Uterus (tissue), 4 donors: ENCODE data around the gene GNG8. TPM values are rescaled to one million over a fixed set of nuclear protein-coding genes. Genes with fewer than 3 reads are reported as not detected.
A peak's percentile ranks its signal among the peaks of the same experiment; 100 is the strongest.

Experiments
- DNase-seq, 2 donors: peaks; one replicate each; pipeline ENCODE4 v3.0.0-alpha.2; 2019 to 2020
- H3K27ac ChIP-seq, 2 donors: fragments of 200-600 bp; sonication (generic); 1 replicate in 1 of 2; 2 replicates in 1 of 2; pipeline ENCODE4 v1.5.1; 2016 to 2018
- H3K27me3 ChIP-seq, 2 donors: fragments of 200-600 bp; sonication (generic); one replicate each; pipeline ENCODE4 v1.5.1; 2018 to 2019; ENCODE audit warnings: control low read depth in 1 of 2
- H3K36me3 ChIP-seq, 2 donors: fragments of 200-600 bp; sonication (generic); one replicate each; pipeline ENCODE4 v1.5.1; 2019; ENCODE audit warnings: control low read depth in 1 of 2
- H3K4me1 ChIP-seq, 2 donors: fragments of 200-600 bp; sonication (generic); one replicate each; pipeline ENCODE4 v1.5.1; 2018 to 2019; ENCODE audit warnings: control low read depth in 1 of 2
- H3K4me3 ChIP-seq, 2 donors: fragments of 200-600 bp; sonication (generic); 1 replicate in 1 of 2; 2 replicates in 1 of 2; pipeline ENCODE4 v1.5.1; 2018 to 2019; ENCODE audit warnings: mild to moderate bottlenecking in 1 of 2
- H3K9me3 ChIP-seq, 2 donors: fragments of 200-600 bp; sonication (generic); one replicate each; pipeline ENCODE4 v1.5.1; 2019; ENCODE audit warnings: control low read depth in 1 of 2
- CTCF ChIP-seq, 4 experiments: fragments of 200-600 bp in 2 of 4; fragments of 450-650 bp in 2 of 4; sonication (generic) in 2 of 4; IDR thresholded peaks; one replicate each; pipeline ENCODE4 v1.5.1; 2016 to 2019; ENCODE audit warnings: antibody characterized with exemption in 4 of 4, mild to moderate bottlenecking in 2 of 4, moderate library complexity in 1 of 4
- POLR2A ChIP-seq, 2 donors: fragments of 450-650 bp; IDR thresholded peaks; one replicate each; pipeline ENCODE4 v1.6.1; 2016; ENCODE audit warnings: antibody characterized with exemption in 2 of 2, mild to moderate bottlenecking in 1 of 2, moderate library complexity in 1 of 2
- intact Hi-C: fragments of 100-400 bp; cut with DNase I; formaldehyde crosslinking; loops from one replicate; pipeline ENCODE4 v1.15.1; 2023; ENCODE audit warnings: low total_unique reads
- total RNA-seq, 4 donors: library from RNA; depleted of rRNA in 3 of 4; stranded (reverse); fragments of >200 nt in 3 of 4; gene quantifications; one replicate each; pipeline versions ENCODE4 v1.1.0 to v1.2.4, GENCODE V29; 2014 to 2023
- donor health status: DM: yes; HTN: yes; CAD: no.

GNG8 gene
- total RNA-seq, 4 donors from 2014 or later: not detected

- peak overlapping the region; percentile 27 for H3K27ac ChIP-seq
- TF ChIP-seq POLR2A (IDR thresholded peaks at IDR 0.05) (no peak), CTCF (IDR thresholded peaks at IDR 0.05) (no peak)
- no peak overlapping the region for H3K4me3 ChIP-seq
- intact Hi-C loops: no loop called here
- no peaks in the 10 kb centered on the region for H3K27me3 ChIP-seq
- no peaks in the 10 kb centered on the region for H3K9me3 ChIP-seq
- H3K4me1 ChIP-seq: peaks cover 0 to 12% of the 10 kb centered on the region in 2 donors
- H3K36me3 ChIP-seq: no peaks in the 10 kb centered on the region
- no peak for DNase-seq
Measured at GRCh38 chr19:46618670-46619231, 17.3 kb downstream of the GNG8 start.

DNA sequence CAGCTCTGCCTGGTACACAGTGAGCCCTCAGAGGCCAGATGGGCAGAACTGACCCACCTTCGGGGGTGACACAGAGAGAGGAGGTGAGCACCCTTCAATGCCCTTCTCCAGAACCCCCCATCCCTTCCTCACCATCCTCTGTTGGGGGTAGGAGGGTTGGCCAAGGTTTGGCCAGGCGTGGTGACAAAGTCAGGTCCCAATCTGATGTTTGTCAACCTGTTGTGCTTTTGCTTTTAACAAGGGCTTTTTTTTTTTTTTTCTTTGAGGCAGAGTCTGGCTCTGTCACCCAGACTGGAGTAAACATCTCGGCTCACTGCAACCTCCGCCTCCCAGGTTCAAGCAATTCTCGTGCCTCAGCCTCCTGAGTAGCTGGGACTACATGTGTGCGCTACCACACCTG, 18.4 kb downstream of the GNG8 start:
- H3K4me1 ChIP-seq: peaks cover 0 to 12% of the 10 kb centered on the region in 2 donors
- TF ChIP-seq CTCF (IDR thresholded peaks at IDR 0.05): no peak
- intact Hi-C loops: no loop called here
- DNase-seq: no peak
- H3K4me3 ChIP-seq: no peak overlapping the region
- no peaks in the 10 kb centered on the region for H3K9me3 ChIP-seq
- no peaks in the 10 kb centered on the region for H3K27me3 ChIP-seq
- no peak overlapping the region for H3K27ac ChIP-seq
- H3K36me3 ChIP-seq: no peaks in the 10 kb centered on the region

DNA sequence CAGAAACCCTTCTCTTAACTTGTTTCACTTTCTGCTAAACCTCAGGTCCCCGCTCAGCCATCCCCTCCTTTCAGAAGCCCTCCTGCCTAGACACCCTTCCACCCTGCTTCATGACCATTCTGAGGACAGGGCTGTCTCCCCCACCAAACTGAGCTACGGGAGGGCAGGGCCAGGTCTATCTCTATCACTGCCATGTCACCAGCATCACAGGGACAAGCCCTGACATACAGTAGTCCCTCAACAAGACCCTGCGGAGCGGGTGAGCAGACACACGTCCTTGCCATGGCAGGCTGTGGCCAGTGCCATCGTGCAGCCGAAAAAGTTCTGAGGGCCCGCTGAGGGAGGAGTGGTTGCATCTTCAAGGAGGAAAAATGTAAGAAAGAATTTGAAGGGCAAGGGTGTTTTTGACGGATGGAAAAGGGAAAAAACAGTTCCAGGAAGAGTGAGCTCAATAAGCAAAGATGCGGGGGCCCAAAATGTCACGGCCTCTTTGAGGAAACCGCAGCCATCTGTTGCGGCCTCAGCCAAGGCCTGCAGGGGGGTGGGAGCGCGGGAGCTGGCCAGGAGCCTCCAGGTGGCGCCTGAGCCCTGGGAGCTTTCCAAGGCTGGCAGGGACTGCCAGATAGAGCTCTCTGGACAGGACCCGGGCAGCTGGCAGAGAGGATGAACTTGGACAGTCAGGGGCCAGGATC, 19.2 kb downstream of the GNG8 start:
- H3K36me3 ChIP-seq: no peaks in the 10 kb centered on the region
- H3K4me3 ChIP-seq: no peak overlapping the region
- TF ChIP-seq CTCF (IDR thresholded peaks at IDR 0.05): peak in 3 of 4 experiments; percentile 29 to 42 (median 37)
- TF ChIP-seq POLR2A (IDR thresholded peaks at IDR 0.05): no peak
- H3K4me1 ChIP-seq: peaks cover 0 to 12% of the 10 kb centered on the region in 2 donors
- no peak overlapping the region for H3K27ac ChIP-seq
- intact Hi-C loops: no loop called here
- no peak for DNase-seq
- H3K9me3 ChIP-seq: no peaks in the 10 kb centered on the region
- H3K27me3 ChIP-seq: no peaks in the 10 kb centered on the region

DNA sequence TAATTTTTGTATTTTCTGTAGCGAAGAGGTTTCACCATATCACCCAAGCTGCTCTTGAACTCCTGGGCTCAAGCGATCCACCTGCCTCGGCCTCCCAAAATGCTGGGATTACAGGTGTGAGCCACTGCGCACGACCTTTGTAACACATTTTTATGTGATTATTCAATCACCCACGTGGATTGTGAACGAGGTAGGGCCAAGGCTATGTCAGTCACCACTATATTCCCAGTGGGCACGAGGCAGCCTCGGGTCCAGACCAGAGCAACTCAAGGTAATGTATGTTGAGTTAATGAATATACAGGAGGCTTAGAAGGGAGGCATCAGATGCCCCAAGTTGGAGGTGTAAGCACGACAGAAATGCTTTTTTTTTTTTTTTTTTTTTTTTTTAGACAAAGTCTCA, 20.0 kb downstream of the GNG8 start:
- Histone ChIP-seq H3K9me3 (no peaks in the 10 kb centered on the region), H3K27ac (no peak overlapping the region), H3K27me3 (no peaks in the 10 kb centered on the region), H3K4me3 (no peak overlapping the region), H3K4me1 (peaks cover 0 to 12% of the 10 kb centered on the region in 2 donors), H3K36me3 (no peaks in the 10 kb centered on the region)
- no peak for TF ChIP-seq POLR2A (IDR thresholded peaks at IDR 0.05)
- no peak for TF ChIP-seq CTCF (IDR thresholded peaks at IDR 0.05)
- intact Hi-C loops: no loop called here
- DNase-seq: no peak

- Histone ChIP-seq H3K36me3 (no peaks in the 10 kb centered on the region), H3K27me3 (no peaks in the 10 kb centered on the region), H3K27ac (no peak overlapping the region), H3K4me1 (peaks cover 0 to 7% of the 10 kb centered on the region in 2 donors), H3K4me3 (no peak overlapping the region), H3K9me3 (no peaks in the 10 kb centered on the region)
- peak; percentile 88 for DNase-seq
- TF ChIP-seq CTCF (IDR thresholded peaks at IDR 0.05) (peak; percentile 85 to 93 (median 92)), POLR2A (IDR thresholded peaks at IDR 0.05) (no peak)
- intact Hi-C loops: no loop called here
Measured at GRCh38 chr19:46614114-46614722, 21.8 kb downstream of the GNG8 start.
